Measurements from ENCODE around the gene SPIB. TPM values are rescaled to one million over a fixed set of nuclear protein-coding genes. Genes with fewer than 3 reads are reported as not detected.

SPIB gene
- total RNA-seq, 4 donors from 2014 or later = not detected

- TF ChIP-seq CTCF (IDR thresholded peaks at IDR 0.05; ENCODE audit: low read depth) = no peak
Observed at GRCh38 chr19:50383852-50384684, 34.7 kb upstream of the SPIB start, which contains the start of gene POLD1. TSS of gene POLD1 (plus strand) at chr19:50384347. CDS start at chr19:50398852, 14,505 bp downstream.

- no peak for TF ChIP-seq CTCF (IDR thresholded peaks at IDR 0.05; ENCODE audit: low read depth)
Observed at GRCh38 chr19:50384685-50385535, 33.8 kb upstream of the SPIB start.

GRCh38 chr19:50387176-50387867 is 31.4 kb upstream of the SPIB start:
- no peak for TF ChIP-seq CTCF (IDR thresholded peaks at IDR 0.05; ENCODE audit: low read depth)

GRCh38 chr19:50387868-50388245 is 30.9 kb upstream of the SPIB start:
- TF ChIP-seq CTCF (IDR thresholded peaks at IDR 0.05; ENCODE audit: low read depth) = no peak

GRCh38 chr19:50392759-50393158 is 26.0 kb upstream of the SPIB start:
- TF ChIP-seq CTCF (IDR thresholded peaks at IDR 0.05; ENCODE audit: low read depth) = no peak

- TF ChIP-seq CTCF (IDR thresholded peaks at IDR 0.05; ENCODE audit: low read depth) = no peak
Observed at GRCh38 chr19:50393589-50393988, 25.1 kb upstream of the SPIB start.

Measured in subcutaneous adipose tissue (tissue), 4 donors.